NCI-H146 treated with DMSO at 0.1 percent for 48 hours (cell line): ENCODE results near the gene SIAE.
A peak's percentile ranks its signal among the peaks of the same experiment; 100 is the strongest.
"Not testable (repeated sequence)": the region's sequence is repeated elsewhere in the genome, so short reads cannot be mapped to it uniquely, and the experiment has no call there.

ENCODE experiments used
- DNase-seq: peaks from one replicate; lab custom pipeline; 2025; ENCODE audit not compliant: unreplicated experiment; lab: John Stamatoyannopoulos, UW

Gene SIAE

GRCh38 chr11:124625504-124626168 lies 47.9 kb downstream of the SIAE start:
- DNase-seq: no peak

GRCh38 chr11:124623861-124624525 lies 49.5 kb downstream of the SIAE start:
- no peak for DNase-seq

- peak; percentile 85 for DNase-seq
Measured at GRCh38 chr11:124622531-124623451, 50.7 kb downstream of the SIAE start, which contains the start of gene TBRG1. Gene TBRG1 (plus strand): TSS chr11:124622864. CDS start chr11:124623084, 220 bp downstream.

GRCh38 chr11:124618863-124619262 lies 54.7 kb downstream of the SIAE start:
- DNase-seq: no peak

- no peak for DNase-seq
Measured at GRCh38 chr11:124612567-124613246, 60.8 kb downstream of the SIAE start.

GRCh38 chr11:124612045-124612444 lies 61.5 kb downstream of the SIAE start:
- no peak for DNase-seq

- DNase-seq: no peak
Measured at GRCh38 chr11:124611064-124611463, 62.5 kb downstream of the SIAE start, which contains the start of gene PANX3. Gene PANX3 (plus strand): TSS chr11:124611428. CDS start chr11:124611557, 129 bp downstream.

GRCh38 chr11:124610295-124610694 lies 63.2 kb downstream of the SIAE start:
- DNase-seq: no peak

GRCh38 chr11:124608147-124608546 lies 65.4 kb downstream of the SIAE start:
- DNase-seq: no peak

- no peak for DNase-seq
Measured at GRCh38 chr11:124605719-124606118, 67.8 kb downstream of the SIAE start.

- DNase-seq: not testable (repeated sequence)
Measured at GRCh38 chr11:124602723-124603122, 70.8 kb downstream of the SIAE start.

GRCh38 chr11:124602193-124602592 lies 71.3 kb downstream of the SIAE start:
- DNase-seq: no peak

- DNase-seq: no peak
Measured at GRCh38 chr11:124600621-124601320, 72.8 kb downstream of the SIAE start.

GRCh38 chr11:124597626-124598025 lies 75.9 kb downstream of the SIAE start:
- no peak for DNase-seq

- no peak for DNase-seq
Measured at GRCh38 chr11:124595302-124595701, 78.2 kb downstream of the SIAE start.

- DNase-seq: no peak
Measured at GRCh38 chr11:124592627-124593026, 80.9 kb downstream of the SIAE start.

- DNase-seq: no peak
Measured at GRCh38 chr11:124591430-124591829, 82.1 kb downstream of the SIAE start.

- DNase-seq: peak; percentile 14
Measured at GRCh38 chr11:124586238-124586860, 87.2 kb downstream of the SIAE start.

- no peak for DNase-seq
Measured at GRCh38 chr11:124584681-124585372, 88.7 kb downstream of the SIAE start.
